WTC11 (cell line): ENCODE measurements around the gene UBE4A.

ENCODE experiments used
- CTCF ChIP-seq: fragments of 200-600 bp; IDR thresholded peaks from 2 replicates; pipeline ENCODE4 v1.8.0; 2022; ENCODE audit warnings: antibody characterized with exemption
- FOXP1 ChIP-seq: sonication (generic); formaldehyde crosslinking; IDR thresholded peaks from 2 replicates; pipeline ENCODE4 v1.8.0; 2022; ENCODE audit warnings: missing genetic modification reagents, mild to moderate bottlenecking, moderate library complexity, borderline replicate concordance
- NR2C2 ChIP-seq: sonication (generic); formaldehyde crosslinking; IDR thresholded peaks from 2 replicates; pipeline ENCODE4 v1.8.0; 2022; ENCODE audit warnings: mild to moderate bottlenecking, missing genetic modification reagents
- PRRX2 ChIP-seq: fragments of 250-450 bp; sonication (Bioruptor Pico); IDR thresholded peaks from 2 replicates; pipeline ENCODE4 v1.8.0; 2021; ENCODE audit warnings: mild to moderate bottlenecking
- SMAD4 ChIP-seq: sonication (generic); formaldehyde crosslinking; IDR thresholded peaks from 2 replicates; pipeline ENCODE4 v1.8.0; 2022; ENCODE audit warnings: mild to moderate bottlenecking, missing genetic modification reagents
- USF2 ChIP-seq: sonication (generic); formaldehyde crosslinking; IDR thresholded peaks from 2 replicates; pipeline ENCODE4 v1.8.1; 2023; ENCODE audit warnings: mild to moderate bottlenecking, missing genetic modification reagents, moderate library complexity

DNA sequence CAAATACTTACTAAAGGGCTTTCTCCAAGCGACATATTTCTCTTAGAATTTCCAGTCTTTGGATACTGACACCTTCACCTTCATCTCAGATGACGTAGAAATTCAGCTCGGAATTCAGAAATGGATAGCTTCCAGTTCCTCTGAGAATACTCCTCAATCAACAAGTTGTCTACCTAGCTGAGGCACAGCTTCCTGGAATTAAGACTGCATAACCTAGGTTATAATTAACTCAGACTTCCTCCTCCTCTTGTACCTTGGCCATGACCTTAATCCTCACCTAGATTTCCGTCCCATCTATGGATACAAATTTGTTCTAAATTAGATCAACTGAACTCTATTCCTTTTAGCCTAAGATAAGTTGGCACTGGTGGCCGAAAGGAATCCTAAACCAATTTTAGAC lies 59.4 kb downstream of the UBE4A start:
- TF ChIP-seq PRRX2 (CRISPR knock-in tag) = no peak
- TF ChIP-seq CTCF = no peak
- TF ChIP-seq FOXP1 (CRISPR knock-in tag) = no peak
- TF ChIP-seq NR2C2 (CRISPR knock-in tag) = no peak
- TF ChIP-seq SMAD4 (CRISPR knock-in tag) = no peak
- no peak for TF ChIP-seq USF2 (CRISPR knock-in tag)
